Fibroblast of pulmonary artery (primary cell): ENCODE measurements around the gene SLC24A4.
A peak's percentile ranks its signal among the peaks of the same experiment; 100 is the strongest.

Experiments used
- DNase-seq: peaks from one replicate; pipeline ENCODE4 v3.0.0-alpha.2; 2010; ENCODE audit warnings: low read depth
- H3K4me3 ChIP-seq: replicated peaks from 2 replicates; pipeline ENCODE4 v1.5.1; 2011; ENCODE audit warnings: low read depth, mild to moderate bottlenecking, control low read depth, low read length, moderate library complexity
- CTCF ChIP-seq: IDR thresholded peaks from 2 replicates; pipeline ENCODE4 v1.5.1; 2011; ENCODE audit warnings: mild to moderate bottlenecking, control low read depth, low read length, inconsistent platforms; ENCODE audit errors: missing control alignments

The SLC24A4 gene

GRCh38 chr14:92315050-92315805 lies 7.7 kb upstream of the SLC24A4 start:
- H3K4me3 ChIP-seq = no peak overlapping the region
- no peak for TF ChIP-seq CTCF
- no peak for DNase-seq

DNA sequence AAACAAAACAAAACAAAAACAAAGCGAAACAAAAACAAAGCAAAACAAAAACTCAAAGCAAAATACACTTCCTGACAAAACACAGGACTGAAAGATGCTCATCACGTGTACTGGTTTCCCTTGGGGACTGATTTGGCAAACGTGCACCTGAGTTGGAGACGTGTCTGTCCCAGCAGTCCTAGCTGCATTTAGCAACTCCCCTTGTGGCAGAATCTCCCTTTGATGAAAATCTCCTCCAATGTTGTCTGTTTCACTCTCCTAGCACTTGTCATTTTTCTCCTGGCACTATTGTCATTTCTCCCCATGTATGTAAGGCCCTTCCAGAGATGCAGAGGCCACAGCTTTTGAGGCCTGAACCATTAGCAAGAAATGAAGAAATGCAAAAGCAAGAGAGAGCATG lies 6.8 kb upstream of the SLC24A4 start:
- H3K4me3 ChIP-seq = no peak overlapping the region
- DNase-seq = no peak
- no peak for TF ChIP-seq CTCF

GRCh38 chr14:92316937-92317336 lies 6.0 kb upstream of the SLC24A4 start:
- TF ChIP-seq CTCF = no peak
- no peak overlapping the region for H3K4me3 ChIP-seq
- DNase-seq = no peak

- peak; percentile 5 for DNase-seq
- no peak overlapping the region for H3K4me3 ChIP-seq
- TF ChIP-seq CTCF = no peak
Measured at GRCh38 chr14:92317511-92317910, 5.5 kb upstream of the SLC24A4 start.

DNA sequence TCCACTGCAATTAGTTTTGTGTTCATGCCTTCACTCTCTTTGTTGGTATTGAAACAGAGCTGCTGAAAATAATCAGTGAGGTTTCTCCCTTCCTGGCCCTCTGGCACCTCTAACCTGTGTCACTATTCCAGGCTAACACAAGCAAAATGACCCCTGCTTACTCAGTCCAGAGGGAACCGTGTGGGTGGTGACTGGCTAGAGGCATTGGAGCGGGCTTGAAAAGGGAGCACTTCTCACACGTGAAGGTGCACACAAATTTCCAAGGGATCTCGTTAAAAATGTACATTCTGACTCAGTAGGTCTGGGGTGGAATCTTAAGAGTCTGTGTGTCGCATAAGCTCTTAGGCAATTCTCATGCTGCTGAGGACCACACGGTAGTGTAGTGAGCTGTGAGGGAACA lies 1.3 kb upstream of the SLC24A4 start:
- no peak for DNase-seq
- H3K4me3 ChIP-seq = no peak overlapping the region
- TF ChIP-seq CTCF = no peak

GRCh38 chr14:92322516-92322915 lies 449 bp upstream of the SLC24A4 start:
- no peak overlapping the region for H3K4me3 ChIP-seq
- DNase-seq = no peak
- no peak for TF ChIP-seq CTCF
